Keratinocyte (primary cell): ENCODE data around the gene ADAM19. TPM values are rescaled to one million over a fixed set of nuclear protein-coding genes. Genes with fewer than 3 reads are reported as not detected.

Experiments
- DNase-seq: peaks from one replicate; pipeline ENCODE4 v3.0.0-alpha.2; 2011; ENCODE audit warnings: low read depth, missing footprints, low spot score
- FAIRE-seq: peaks from 2 replicates; lab custom pipeline; 2011; peaks lifted over from hg19 to GRCh38; lab: Jason Lieb, UNC
- H2AFZ ChIP-seq: 2 replicates; pipeline ENCODE4 v1.6.0; 2012; ENCODE audit warnings: low read length, control low read depth, inconsistent platforms; ENCODE audit not compliant: control insufficient read depth
- H3K27ac ChIP-seq: 2 replicates; pipeline ENCODE4 v1.5.1; 2011; ENCODE audit warnings: low read length; ENCODE audit not compliant: control insufficient read depth, insufficient read depth
- H3K27me3 ChIP-seq: 3 replicates; pipeline ENCODE4 v1.6.0; 2011; ENCODE audit warnings: low read length; ENCODE audit not compliant: control insufficient read depth, insufficient read depth; ENCODE audit errors: extremely low read depth
- H3K36me3 ChIP-seq, 2 experiments: 2 replicates in 1 of 2; 3 replicates in 1 of 2; pipeline ENCODE4 v1.5.1; 2011; ENCODE audit warnings: low read length in 2 of 2, mild to moderate bottlenecking in 1 of 2; ENCODE audit not compliant: control insufficient read depth in 2 of 2, insufficient read depth in 2 of 2; ENCODE audit errors: extremely low read depth in 1 of 2
- H3K4me1 ChIP-seq: 3 replicates; pipeline ENCODE4 v1.5.1; 2011; ENCODE audit warnings: low read length; ENCODE audit not compliant: control insufficient read depth, insufficient read depth; ENCODE audit errors: extremely low read depth
- H3K4me2 ChIP-seq: 3 replicates; pipeline ENCODE4 v1.6.0; 2011; ENCODE audit warnings: low read depth, low read length; ENCODE audit not compliant: control insufficient read depth, insufficient read depth; ENCODE audit errors: extremely low read depth
- H3K4me3 ChIP-seq, 3 experiments: fragments of 200-600 bp in 1 of 3; sonication (generic) in 1 of 3; 2 replicates in 2 of 3; 3 replicates in 1 of 3; pipeline ENCODE4 v1.5.1; 2011 to 2016; ENCODE audit warnings: low read length in 3 of 3, mild to moderate bottlenecking in 3 of 3, control low read depth in 2 of 3, inconsistent platforms in 1 of 3, low read depth in 1 of 3, mixed read lengths in 1 of 3, mixed run types in 1 of 3, moderate library complexity in 1 of 3; ENCODE audit not compliant: control insufficient read depth in 2 of 3, insufficient read depth in 2 of 3; ENCODE audit errors: extremely low read depth in 1 of 3
- H3K79me2 ChIP-seq: 2 replicates; pipeline ENCODE4 v1.6.0; 2012; ENCODE audit warnings: low read length; ENCODE audit not compliant: control insufficient read depth, insufficient read depth
- H3K9ac ChIP-seq: 3 replicates; pipeline ENCODE4 v1.6.0; 2011; ENCODE audit warnings: low read length; ENCODE audit not compliant: control insufficient read depth, insufficient read depth; ENCODE audit errors: extremely low read depth
- H3K9me1 ChIP-seq: 3 replicates; pipeline ENCODE4 v1.6.0; 2011; ENCODE audit warnings: low read length; ENCODE audit not compliant: control insufficient read depth, insufficient read depth; ENCODE audit errors: extremely low read depth
- H3K9me3 ChIP-seq: 2 replicates; pipeline ENCODE4 v1.5.1; 2012; ENCODE audit warnings: low read depth, low read length; ENCODE audit not compliant: control insufficient read depth
- H4K20me1 ChIP-seq: 3 replicates; pipeline ENCODE4 v1.6.0; 2011; ENCODE audit warnings: low read length; ENCODE audit not compliant: control insufficient read depth, insufficient read depth; ENCODE audit errors: extremely low read depth
- EZH2 ChIP-seq: IDR thresholded peaks from one replicate; pipeline ENCODE4 v1.6.1; 2012; ENCODE audit warnings: inconsistent platforms, mild to moderate bottlenecking, low read length, moderate library complexity
- dilution Hi-C: fragments of 300-500 bp; cut with MboI; formaldehyde crosslinking; loops from one replicate; pipeline ENCODE4 v1.7.0; 2020; ENCODE audit warnings: low sequenced_read_pairs; ENCODE audit not compliant: extremely low pct_ligation_motif_present
- polyA minus RNA-seq, 3 experiments: library from RNA; depleted of rRNA, polyadenylated mRNA; stranded (reverse); fragments of >200 nt; gene quantifications; 1 replicate in 1 of 3; 2 replicates in 1 of 3; 3 replicates in 1 of 3; pipeline ENCODE4 v1.2.3, GENCODE V29; 2011
- polyA plus RNA-seq, 5 experiments: library from polyadenylated mRNA; depleted of rRNA in 3 of 5; stranded (reverse) in 3 of 5; stranded (forward) in 1 of 5; unstranded in 1 of 5; fragments of >200 nt; gene quantifications; 1 replicate in 1 of 5; 2 replicates in 3 of 5; 3 replicates in 1 of 5; pipeline versions ENCODE4 v1.2.1 to v1.2.3, GENCODE V29; 2011 to 2012; ENCODE audit warnings: missing spikeins in 2 of 5, low read depth in 1 of 5, low replicate concordance in 1 of 5
- TF ChIP-seq, protein P1 (sequence below), 3 experiments: IDR thresholded peaks in 1 of 3; conservative IDR thresholded peaks in 1 of 3; optimal IDR thresholded peaks in 1 of 3; 2 replicates in 2 of 3; 3 replicates in 1 of 3; pipeline versions ENCODE3 to v1.5.1; 2011; ENCODE audit warnings: low read length in 3 of 3, mild to moderate bottlenecking in 3 of 3, moderate library complexity in 2 of 3, control low read depth in 1 of 3, inconsistent platforms in 1 of 3; ENCODE audit not compliant: insufficient read depth in 2 of 3; ENCODE audit errors: extremely low read depth in 1 of 3

ADAM19 gene, protein sequence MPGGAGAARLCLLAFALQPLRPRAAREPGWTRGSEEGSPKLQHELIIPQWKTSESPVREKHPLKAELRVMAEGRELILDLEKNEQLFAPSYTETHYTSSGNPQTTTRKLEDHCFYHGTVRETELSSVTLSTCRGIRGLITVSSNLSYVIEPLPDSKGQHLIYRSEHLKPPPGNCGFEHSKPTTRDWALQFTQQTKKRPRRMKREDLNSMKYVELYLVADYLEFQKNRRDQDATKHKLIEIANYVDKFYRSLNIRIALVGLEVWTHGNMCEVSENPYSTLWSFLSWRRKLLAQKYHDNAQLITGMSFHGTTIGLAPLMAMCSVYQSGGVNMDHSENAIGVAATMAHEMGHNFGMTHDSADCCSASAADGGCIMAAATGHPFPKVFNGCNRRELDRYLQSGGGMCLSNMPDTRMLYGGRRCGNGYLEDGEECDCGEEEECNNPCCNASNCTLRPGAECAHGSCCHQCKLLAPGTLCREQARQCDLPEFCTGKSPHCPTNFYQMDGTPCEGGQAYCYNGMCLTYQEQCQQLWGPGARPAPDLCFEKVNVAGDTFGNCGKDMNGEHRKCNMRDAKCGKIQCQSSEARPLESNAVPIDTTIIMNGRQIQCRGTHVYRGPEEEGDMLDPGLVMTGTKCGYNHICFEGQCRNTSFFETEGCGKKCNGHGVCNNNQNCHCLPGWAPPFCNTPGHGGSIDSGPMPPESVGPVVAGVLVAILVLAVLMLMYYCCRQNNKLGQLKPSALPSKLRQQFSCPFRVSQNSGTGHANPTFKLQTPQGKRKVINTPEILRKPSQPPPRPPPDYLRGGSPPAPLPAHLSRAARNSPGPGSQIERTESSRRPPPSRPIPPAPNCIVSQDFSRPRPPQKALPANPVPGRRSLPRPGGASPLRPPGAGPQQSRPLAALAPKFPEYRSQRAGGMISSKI
- polyA plus RNA-seq, result 19.7 to 90.3 TPM (median 22.7 TPM) in 3 replicates
- 0.69 TPM for polyA plus RNA-seq (2011; ENCODE audit: low read depth)
- polyA plus RNA-seq (2011; cell fraction: cytosol; rRNA removed), result 21.5 and 21.6 TPM in 2 replicates
- polyA plus RNA-seq (2011; cell fraction: nucleus; rRNA removed), result 75.2 and 76.0 TPM in 2 replicates
- polyA plus RNA-seq (2012; ENCODE audit: low replicate concordance), result 1.6 and 86.3 TPM in 2 replicates
- 57.3 to 181 TPM (median 60.5 TPM) in 3 replicates for polyA minus RNA-seq
- polyA minus RNA-seq (2011; cell fraction: cytosol; rRNA and poly(A)+ RNA removed), result 75.0 TPM
- polyA minus RNA-seq (2011; cell fraction: nucleus; rRNA and poly(A)+ RNA removed), result 94.0 and 124 TPM in 2 replicates

DNA sequence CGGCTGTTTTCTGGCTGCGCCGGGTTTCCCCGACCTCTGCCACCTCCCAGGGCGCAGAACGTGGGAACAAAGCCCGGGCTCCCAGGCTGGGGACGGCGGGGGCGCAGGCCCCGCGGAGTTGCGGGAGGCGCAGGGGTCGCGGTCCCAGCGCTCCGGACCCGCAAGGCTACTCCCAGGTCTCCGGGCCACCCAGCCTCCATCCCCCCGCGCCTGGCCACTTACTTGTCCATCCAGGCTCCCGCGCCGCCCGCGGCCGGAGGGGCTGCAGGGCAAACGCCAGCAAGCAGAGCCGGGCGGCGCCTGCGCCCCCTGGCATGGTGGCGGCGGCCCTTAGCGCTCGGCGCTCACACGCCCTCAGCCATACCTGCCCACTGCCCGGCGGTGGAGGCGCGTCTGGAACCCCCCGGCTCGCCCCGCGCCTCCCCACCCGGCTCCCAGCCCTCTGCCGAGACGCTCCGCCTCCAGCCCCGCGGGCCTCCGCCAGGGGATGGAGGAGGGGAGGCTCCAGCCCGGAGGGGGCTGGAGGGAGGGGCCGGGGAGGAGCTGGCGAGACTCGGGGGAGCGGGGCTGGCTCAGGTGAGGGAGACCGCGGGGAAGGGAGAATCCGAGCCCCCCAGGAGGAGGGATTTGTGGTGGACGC lies at the start of gene ADAM19:
ADAM19 (minus strand) TSS at position 395 of the 640 bp plus-strand sequence; CDS start at position 316, 79 bp downstream.
- peaks cover 41% of the 10 kb centered on the region for H3K79me2 ChIP-seq
- H3K27ac ChIP-seq, result peak within 1 kb of the TSS; percentile 36
- no peaks in the 10 kb centered on the region for H3K9me3 ChIP-seq
- no peaks in the 10 kb centered on the region for H4K20me1 ChIP-seq
- peak within 1 kb of the TSS; percentile 79 for H3K4me2 ChIP-seq
- H3K4me1 ChIP-seq, result peaks cover 11% of the 10 kb centered on the region
- peak within 1 kb of the TSS; percentile 72 to 83 (median 76) for H3K4me3 ChIP-seq
- no peaks in the 10 kb centered on the region for H3K9me1 ChIP-seq
- no peak for DNase-seq
- dilution Hi-C loops, result no loop called here
- peak within 1 kb of the TSS; percentile 75 for H3K9ac ChIP-seq
- FAIRE-seq, result no peak
- no peak for TF ChIP-seq EZH2
- TF ChIP-seq, protein P1, sequence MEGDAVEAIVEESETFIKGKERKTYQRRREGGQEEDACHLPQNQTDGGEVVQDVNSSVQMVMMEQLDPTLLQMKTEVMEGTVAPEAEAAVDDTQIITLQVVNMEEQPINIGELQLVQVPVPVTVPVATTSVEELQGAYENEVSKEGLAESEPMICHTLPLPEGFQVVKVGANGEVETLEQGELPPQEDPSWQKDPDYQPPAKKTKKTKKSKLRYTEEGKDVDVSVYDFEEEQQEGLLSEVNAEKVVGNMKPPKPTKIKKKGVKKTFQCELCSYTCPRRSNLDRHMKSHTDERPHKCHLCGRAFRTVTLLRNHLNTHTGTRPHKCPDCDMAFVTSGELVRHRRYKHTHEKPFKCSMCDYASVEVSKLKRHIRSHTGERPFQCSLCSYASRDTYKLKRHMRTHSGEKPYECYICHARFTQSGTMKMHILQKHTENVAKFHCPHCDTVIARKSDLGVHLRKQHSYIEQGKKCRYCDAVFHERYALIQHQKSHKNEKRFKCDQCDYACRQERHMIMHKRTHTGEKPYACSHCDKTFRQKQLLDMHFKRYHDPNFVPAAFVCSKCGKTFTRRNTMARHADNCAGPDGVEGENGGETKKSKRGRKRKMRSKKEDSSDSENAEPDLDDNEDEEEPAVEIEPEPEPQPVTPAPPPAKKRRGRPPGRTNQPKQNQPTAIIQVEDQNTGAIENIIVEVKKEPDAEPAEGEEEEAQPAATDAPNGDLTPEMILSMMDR (optimal IDR thresholded peaks at IDR 0.05 in 1 of 3, IDR thresholded peaks at IDR 0.05 in 1 of 3, conservative IDR thresholded peaks at IDR 0.05 in 1 of 3; ENCODE audit: extremely low read depth in 1 of 3, insufficient read depth in 2 of 3, low read length in 3 of 3), result no peak
- H3K27me3 ChIP-seq, result peaks cover 15% of the 10 kb centered on the region
- H2AFZ ChIP-seq, result peak within 1 kb of the TSS; percentile 80
- peaks cover 0 to 6% of the 10 kb centered on the region in 2 experiments for H3K36me3 ChIP-seq

DNA sequence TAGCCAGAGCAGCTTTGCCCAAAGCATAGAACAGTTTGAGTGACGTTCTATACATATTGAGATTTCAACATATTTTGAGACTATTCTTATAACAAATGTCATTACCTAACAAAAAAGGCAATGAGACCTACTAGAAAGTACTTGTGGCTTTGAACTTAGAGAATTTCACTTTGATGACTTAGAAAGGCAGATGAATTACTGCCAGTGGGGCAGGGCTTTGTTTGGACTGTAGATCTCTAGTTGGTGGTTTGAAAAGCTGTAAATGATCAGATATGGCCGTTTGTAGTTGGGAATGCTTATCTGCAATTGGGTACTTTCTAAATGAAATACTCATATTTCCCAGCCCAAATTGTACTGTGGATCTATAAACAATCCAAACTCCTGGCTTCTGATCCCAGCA lies 48.6 kb upstream of the ADAM19 start:
- no peak overlapping the region for H3K9ac ChIP-seq
- H3K36me3 ChIP-seq, result no peaks in the 10 kb centered on the region
- H3K27me3 ChIP-seq, result no peaks in the 10 kb centered on the region
- no peaks in the 10 kb centered on the region for H3K9me1 ChIP-seq
- no peak overlapping the region for H3K27ac ChIP-seq
- no peaks in the 10 kb centered on the region for H3K79me2 ChIP-seq
- H3K9me3 ChIP-seq, result no peaks in the 10 kb centered on the region
- no peak for FAIRE-seq
- TF ChIP-seq, protein P1 (optimal IDR thresholded peaks at IDR 0.05 in 1 of 3, IDR thresholded peaks at IDR 0.05 in 1 of 3, conservative IDR thresholded peaks at IDR 0.05 in 1 of 3; ENCODE audit: extremely low read depth in 1 of 3, insufficient read depth in 2 of 3, low read length in 3 of 3), result no peak
- no peak for TF ChIP-seq EZH2
- no peaks in the 10 kb centered on the region for H3K4me1 ChIP-seq
- dilution Hi-C loops, result no loop called here
- no peak for DNase-seq
- no peak overlapping the region for H3K4me2 ChIP-seq
- no peak overlapping the region for H2AFZ ChIP-seq
- no peak overlapping the region for H3K4me3 ChIP-seq
- H4K20me1 ChIP-seq, result no peaks in the 10 kb centered on the region
